Right ventricle myocardium inferior (tissue), 1 donor: ENCODE data around the gene ZBTB25. TPM values are rescaled to one million over a fixed set of nuclear protein-coding genes. Genes with fewer than 3 reads are reported as not detected.

Experiments
- ATAC-seq: fragments of 200-7000 bp; cut with Tn5 transposase; one replicate; pipeline ENCODE4 v1.9.1; 2020; ENCODE audit warnings: mild to moderate bottlenecking, moderate library complexity
- DNase-seq: peaks from one replicate; pipeline ENCODE4 v3.0.0; 2021; ENCODE audit errors: missing footprints
- intact Hi-C: fragments of 100-400 bp; cut with DNase I; formaldehyde crosslinking; loops from one replicate; pipeline ENCODE4 v1.11.0; 2022
- long read RNA-seq: library from polyadenylated mRNA; unstranded; transcript quantifications from one replicate; pipeline ENCODE4 v2.0.0, GENCODE V29; 2021
- total RNA-seq: library from RNA; stranded (reverse); fragmentation: NEBNext Ultra II Directional; extraction: Animal tissue kit (Norgen Biotek cat#: 25700); gene quantifications from one replicate; pipeline ENCODE4 v1.2.1, GENCODE V29; 2021
- donor health status: DM: no; HTN: yes; CAD: no; lungs with severe emphysema.

The ZBTB25 gene, protein sequence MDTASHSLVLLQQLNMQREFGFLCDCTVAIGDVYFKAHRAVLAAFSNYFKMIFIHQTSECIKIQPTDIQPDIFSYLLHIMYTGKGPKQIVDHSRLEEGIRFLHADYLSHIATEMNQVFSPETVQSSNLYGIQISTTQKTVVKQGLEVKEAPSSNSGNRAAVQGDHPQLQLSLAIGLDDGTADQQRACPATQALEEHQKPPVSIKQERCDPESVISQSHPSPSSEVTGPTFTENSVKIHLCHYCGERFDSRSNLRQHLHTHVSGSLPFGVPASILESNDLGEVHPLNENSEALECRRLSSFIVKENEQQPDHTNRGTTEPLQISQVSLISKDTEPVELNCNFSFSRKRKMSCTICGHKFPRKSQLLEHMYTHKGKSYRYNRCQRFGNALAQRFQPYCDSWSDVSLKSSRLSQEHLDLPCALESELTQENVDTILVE
- 17.6 TPM for total RNA-seq
- long read RNA-seq, partial matches to known transcripts: 0 of 6 reads
- long read RNA-seq, other reads (novel, unspliced or antisense): 6 of 6 reads

- ATAC-seq: peak; percentile 86
- intact Hi-C loops: loop anchor here (10.0 kb wide), 1 partner anchor 159 kb away; no protein-coding TSS in a partner anchor
- peak; percentile 97 for DNase-seq
Observed at GRCh38 chr14:64503434-64504309, at the start of gene ZBTB25. Gene ZBTB25 (minus strand): TSS chr14:64503838. CDS start chr14:64490533, 13,305 bp downstream.

DNA sequence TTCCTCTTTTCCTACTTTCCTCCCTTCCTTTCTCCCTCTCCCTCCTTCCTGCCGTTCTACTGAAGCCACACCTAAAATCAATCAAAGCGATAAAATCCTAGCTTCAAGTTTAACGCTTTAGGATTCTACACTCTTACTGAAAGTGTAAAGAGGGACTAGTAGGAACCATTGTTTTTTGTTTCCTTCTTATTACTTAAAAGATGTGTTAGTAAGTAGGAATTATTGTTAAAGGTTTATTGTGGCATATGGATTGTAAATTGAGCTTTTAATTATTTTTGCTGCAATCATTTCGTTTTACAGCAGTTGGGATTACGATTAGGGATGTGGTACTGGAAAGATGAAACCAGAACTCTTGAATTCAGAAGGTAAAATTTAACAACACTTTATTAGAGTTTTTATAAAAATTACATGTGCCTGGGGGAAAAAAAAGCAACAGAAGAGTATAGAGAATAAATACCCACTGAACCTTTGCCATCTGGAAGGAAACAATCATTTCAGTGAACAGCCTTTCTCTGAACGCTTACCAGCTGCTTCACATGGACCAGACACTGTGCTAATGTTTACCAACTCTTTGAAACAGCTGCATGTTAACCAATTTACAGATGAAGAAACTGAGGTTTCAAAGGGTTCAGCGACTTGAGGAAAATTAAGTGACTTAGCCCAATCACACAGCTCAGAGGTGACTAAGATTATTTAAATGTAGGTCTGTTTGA, 47.1 kb upstream of the ZBTB25 start:
- DNase-seq: no peak
- ATAC-seq: no peak
- intact Hi-C loops: no loop called here

DNA sequence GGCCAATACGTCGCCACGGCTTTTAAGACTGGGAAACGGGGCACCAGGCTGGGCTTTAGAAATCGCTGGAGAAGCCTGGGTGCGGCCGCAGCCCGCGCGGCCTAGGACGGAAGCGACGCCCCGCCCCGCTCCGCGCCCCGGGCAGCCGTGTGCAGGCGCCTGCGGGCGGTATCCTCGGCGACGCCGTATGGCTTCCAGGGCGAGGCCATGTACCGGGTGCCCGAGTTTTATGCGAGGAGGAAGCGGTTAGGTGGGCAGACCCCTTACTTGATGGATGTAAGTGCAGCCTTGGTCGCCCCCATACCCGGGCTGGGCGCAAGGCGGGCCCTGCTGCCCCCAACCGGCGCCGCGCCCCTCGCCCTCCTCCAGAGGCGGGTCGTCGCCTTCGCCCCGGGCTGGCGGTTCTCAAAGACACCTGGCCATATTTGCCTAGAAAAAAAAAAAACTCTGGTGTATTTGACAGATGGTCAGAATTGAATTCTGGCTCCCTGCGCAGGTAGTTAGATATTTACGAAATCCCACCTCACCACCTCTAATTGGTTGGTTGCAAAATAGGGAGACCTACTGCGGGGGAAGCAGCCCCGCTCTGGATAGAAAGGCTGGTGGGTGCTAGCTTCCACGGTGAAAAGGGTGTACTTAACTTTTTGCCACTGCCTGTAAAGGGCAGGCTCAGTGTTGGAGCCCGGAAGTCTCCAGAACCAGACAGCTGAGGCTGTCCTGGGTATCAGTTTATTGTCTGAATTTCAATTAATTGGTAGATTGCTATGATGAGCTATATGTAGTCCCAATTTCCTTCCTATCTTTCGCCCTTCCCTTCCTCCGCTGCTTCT, 46.4 kb upstream of the ZBTB25 start, which contains the start of gene PPP1R36:
Gene PPP1R36 (plus strand): TSS at position 171 of the 830 bp plus-strand sequence. CDS start 37 bp downstream, at position 208.
- peak; percentile 89 for ATAC-seq

DNA sequence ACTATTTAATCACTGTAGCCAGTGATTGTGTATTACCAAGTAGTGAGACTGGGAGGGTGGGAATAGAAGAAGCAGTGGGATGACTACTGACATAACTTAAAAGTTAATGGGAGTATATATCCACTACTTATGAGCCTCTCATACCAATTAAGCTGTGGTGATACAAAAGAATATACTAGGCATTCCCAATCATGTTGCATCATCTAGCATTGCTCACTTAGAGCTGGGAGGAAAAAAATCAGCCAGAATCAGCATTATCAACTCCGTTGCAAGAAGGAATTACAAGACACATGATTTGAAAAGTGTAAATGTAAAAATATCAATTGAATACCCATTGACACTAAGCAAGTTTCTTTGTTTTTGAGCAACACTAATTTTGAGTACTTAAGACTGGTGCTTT, 45.4 kb upstream of the ZBTB25 start:
- DNase-seq: no peak
- ATAC-seq: no peak
- intact Hi-C loops: no loop called here

More for the DNA sequence above, 46.4 kb upstream of the ZBTB25 start, which contains the start of gene PPP1R36:
- peak; percentile 62 for DNase-seq
- intact Hi-C loops: no loop called here

- no peak for ATAC-seq
Observed at GRCh38 chr14:64544607-64545312, 41.1 kb upstream of the ZBTB25 start.

DNA sequence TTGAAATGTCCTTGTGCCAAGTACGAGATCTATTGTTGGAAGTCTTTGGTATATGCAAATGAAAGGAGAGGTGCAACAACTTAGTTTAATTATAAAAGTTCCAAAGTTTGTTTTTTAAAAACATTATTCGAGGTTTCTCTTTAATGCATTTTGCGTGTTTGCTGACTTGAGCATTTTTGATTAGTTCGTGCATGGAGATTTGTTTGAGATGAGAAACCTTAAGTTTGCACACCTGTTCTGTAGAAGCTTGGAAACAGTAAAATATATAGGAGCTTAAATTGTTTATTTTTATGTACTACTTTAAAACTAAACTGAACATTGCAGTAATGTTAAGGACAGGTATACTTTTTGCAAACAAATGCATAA, 39.2 kb upstream of the ZBTB25 start:
- intact Hi-C loops: no loop called here
- DNase-seq (no peak), ATAC-seq (no peak)

More at GRCh38 chr14:64544607-64545312, 41.1 kb upstream of the ZBTB25 start:
- intact Hi-C loops: no loop called here
- DNase-seq: no peak

- intact Hi-C loops: loop anchor here (2.0 kb wide), 1 partner anchor 27 kb away; no protein-coding TSS in a partner anchor
- DNase-seq: peak; percentile 65
- no peak for ATAC-seq
Observed at GRCh38 chr14:64541972-64542835, 38.6 kb upstream of the ZBTB25 start.

GRCh38 chr14:64541261-64541971, 37.8 kb upstream of the ZBTB25 start:
- intact Hi-C loops: loop anchor here (2.0 kb wide), 1 partner anchor 27 kb away; no protein-coding TSS in a partner anchor
- ATAC-seq (no peak), DNase-seq (no peak)

DNA sequence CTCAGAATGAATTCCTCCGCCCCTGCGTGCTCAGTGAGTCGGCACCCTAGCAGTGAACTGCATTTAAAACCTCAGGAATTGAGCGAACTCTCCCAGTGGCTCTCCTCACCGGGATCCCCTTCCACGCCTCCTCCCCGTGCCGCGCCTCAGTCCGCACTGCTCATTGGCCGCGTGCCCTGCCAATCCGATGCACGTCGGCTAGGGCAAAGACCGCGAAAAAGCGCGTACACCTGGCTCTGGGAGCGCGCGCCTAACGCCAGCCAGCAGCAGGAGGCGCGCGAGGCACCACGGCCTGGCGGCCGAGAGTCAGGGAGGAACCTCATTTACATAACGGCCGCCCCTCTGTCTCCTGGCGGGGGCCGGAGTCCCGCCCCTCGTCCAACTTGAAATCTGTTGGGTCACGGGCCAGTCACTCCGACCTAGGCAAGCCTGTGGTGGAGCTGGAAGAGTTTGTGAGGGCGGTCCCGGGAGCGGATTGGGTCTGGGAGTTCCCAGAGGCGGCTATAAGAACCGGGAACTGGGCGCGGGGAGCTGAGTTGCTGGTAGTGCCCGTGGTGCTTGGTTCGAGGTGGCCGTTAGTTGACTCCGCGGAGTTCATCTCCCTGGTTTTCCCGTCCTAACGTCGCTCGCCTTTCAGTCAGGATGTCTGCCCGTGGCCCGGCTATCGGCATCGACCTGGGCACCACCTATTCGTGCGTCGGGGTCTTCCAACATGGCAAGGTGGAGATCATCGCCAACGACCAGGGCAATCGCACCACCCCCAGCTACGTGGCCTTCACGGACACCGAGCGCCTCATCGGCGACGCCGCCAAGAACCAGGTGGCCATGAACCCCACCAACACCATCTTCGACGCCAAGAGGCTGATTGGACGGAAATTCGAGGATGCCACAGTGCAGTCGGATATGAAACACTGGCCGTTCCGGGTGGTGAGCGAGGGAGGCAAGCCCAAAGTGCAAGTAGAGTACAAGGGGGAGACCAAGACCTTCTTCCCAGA, 36.9 kb upstream of the ZBTB25 start, which contains the start of gene HSPA2:
Gene HSPA2 (plus strand): TSS at position 534 of the 995 bp plus-strand sequence. CDS start 109 bp downstream, at position 643.
- intact Hi-C loops: loop anchor here (1.0 to 2.0 kb wide), 2 partner anchors 28 to 96 kb away; no protein-coding TSS in a partner anchor
- peak; percentile 98 for ATAC-seq
- peak; percentile 99 for DNase-seq

- intact Hi-C loops: no loop called here
- no peak for DNase-seq
- no peak for ATAC-seq
Observed at GRCh38 chr14:64536488-64537245, 33.0 kb upstream of the ZBTB25 start.

GRCh38 chr14:64531567-64531966, 27.9 kb upstream of the ZBTB25 start:
- ATAC-seq: no peak
- no peak for DNase-seq
- intact Hi-C loops: no loop called here

DNA sequence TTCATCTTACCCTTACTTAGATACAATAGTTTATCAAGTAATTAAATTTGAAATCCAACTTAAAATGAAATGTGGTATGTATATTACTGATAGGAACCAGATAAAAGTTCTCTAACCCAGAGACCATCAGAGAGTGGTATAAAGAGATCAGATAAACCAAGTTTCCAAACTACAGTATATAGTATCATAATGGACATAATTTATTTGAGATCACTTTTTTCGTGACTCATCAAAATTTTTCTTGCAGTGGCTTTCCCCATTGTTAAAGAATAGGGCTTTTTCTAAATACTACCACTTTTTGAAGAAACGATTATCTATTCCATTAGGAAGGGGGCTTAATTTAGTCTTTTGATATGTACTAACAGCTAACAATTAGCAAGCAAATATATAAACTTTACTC, 21.7 kb upstream of the ZBTB25 start:
- intact Hi-C loops: no loop called here

GRCh38 chr14:64522591-64523355, 19.1 kb upstream of the ZBTB25 start:
- intact Hi-C loops: no loop called here
- ATAC-seq (no peak), DNase-seq (no peak)

More for the DNA sequence above, 21.7 kb upstream of the ZBTB25 start:
- DNase-seq: no peak
- no peak for ATAC-seq
